Kidney capillary endothelial cell (primary cell): Measurements from ENCODE around the gene CCDC127.
"Not testable (repeated sequence)": the region's sequence is repeated elsewhere in the genome, so short reads cannot be mapped to it uniquely, and the experiment has no call there.

Experiments used
- DNase-seq: peaks from one replicate; pipeline ENCODE4 v3.0.0-alpha.2; 2018; ENCODE audit warnings: low spot score

CCDC127 gene

GRCh38 chr5:203246-203930 lies 14.6 kb downstream of the CCDC127 start:
- DNase-seq: no peak

- DNase-seq: no peak
Observed at GRCh38 chr5:201672-202071, 16.3 kb downstream of the CCDC127 start.

GRCh38 chr5:200985-201384 lies 17.0 kb downstream of the CCDC127 start:
- DNase-seq: no peak

GRCh38 chr5:199950-200645 lies 17.9 kb downstream of the CCDC127 start:
- DNase-seq: no peak

- no peak for DNase-seq
Observed at GRCh38 chr5:199197-199949, 18.6 kb downstream of the CCDC127 start.

- no peak for DNase-seq
Observed at GRCh38 chr5:198516-199196, 19.3 kb downstream of the CCDC127 start.

GRCh38 chr5:197892-198489 lies 20.0 kb downstream of the CCDC127 start:
- DNase-seq: no peak

GRCh38 chr5:197031-197430 lies 20.9 kb downstream of the CCDC127 start:
- not testable (repeated sequence) for DNase-seq

GRCh38 chr5:196350-196749 lies 21.6 kb downstream of the CCDC127 start:
- DNase-seq: no peak

- no peak for DNase-seq
Observed at GRCh38 chr5:195401-196160, 22.4 kb downstream of the CCDC127 start.

GRCh38 chr5:194603-195209 lies 23.2 kb downstream of the CCDC127 start:
- DNase-seq: no peak

GRCh38 chr5:194102-194501 lies 23.9 kb downstream of the CCDC127 start:
- DNase-seq: no peak

- DNase-seq: no peak
Observed at GRCh38 chr5:192970-193831, 24.8 kb downstream of the CCDC127 start.

GRCh38 chr5:192691-192969 lies 25.3 kb downstream of the CCDC127 start:
- DNase-seq: no peak

- DNase-seq: no peak
Observed at GRCh38 chr5:191949-192690, 25.8 kb downstream of the CCDC127 start.

- no peak for DNase-seq
Observed at GRCh38 chr5:191036-191948, 26.7 kb downstream of the CCDC127 start, which contains the start of gene LRRC14B. Gene LRRC14B (plus strand): TSS chr5:191495. CDS start chr5:191539, 44 bp downstream.

- DNase-seq: no peak
Observed at GRCh38 chr5:190366-191035, 27.5 kb downstream of the CCDC127 start.

- DNase-seq: no peak
Observed at GRCh38 chr5:189976-190365, 28.0 kb downstream of the CCDC127 start.
